Activated B cell treated with CpG ODN at 0.5 μM for 24 hours (primary cell): ENCODE results near the gene PCDHA1. TPM values are rescaled to one million over a fixed set of nuclear protein-coding genes. Genes with fewer than 3 reads are reported as not detected.

Experiments used
- ATAC-seq: fragments of 200-7000 bp; cut with Tn5 transposase; one replicate; pipeline ENCODE4 v1.10.0; 2021; ENCODE audit warnings: low read depth, mild to moderate bottlenecking, moderate library complexity
- CTCF ChIA-PET: fragments of 350-600 bp; sonication (Branson Sonifier 250); formaldehyde crosslinking; loops from one replicate; lab custom pipeline; 2021; ENCODE audit warnings: antibody characterized with exemption; lab: Charles Lee
- POLR2A ChIA-PET: fragments of 350-600 bp; sonication (Branson Sonifier 250); formaldehyde crosslinking; loops from one replicate; lab custom pipeline; 2021; ENCODE audit warnings: antibody characterized with exemption; lab: Charles Lee
- DNase-seq: peaks from one replicate; pipeline ENCODE4 v3.0.0; 2022
- H3K27ac Mint-ChIP-seq: one replicate; pipeline ENCODE4 v1.8.0; 2020; ENCODE audit warnings: mixed read lengths
- H3K27me3 Mint-ChIP-seq: one replicate; pipeline ENCODE4 v1.8.0; 2021; ENCODE audit warnings: mixed read lengths
- H3K36me3 Mint-ChIP-seq: one replicate; pipeline ENCODE4 v1.8.0; 2021; ENCODE audit warnings: low read depth, mixed read lengths
- H3K4me1 Mint-ChIP-seq: one replicate; pipeline ENCODE4 v1.8.0; 2021; ENCODE audit warnings: mixed read lengths
- H3K4me3 Mint-ChIP-seq: one replicate; pipeline ENCODE4 v1.8.0; 2020; ENCODE audit warnings: mild to moderate bottlenecking, mixed read lengths
- H3K9me3 Mint-ChIP-seq: one replicate; pipeline ENCODE4 v1.8.0; 2020; ENCODE audit warnings: mixed read lengths
- intact Hi-C: fragments of 100-400 bp; cut with micrococcal nuclease; formaldehyde crosslinking; loops from one replicate; pipeline ENCODE4 v1.15.1; 2024
- total RNA-seq: library from RNA; stranded (reverse); gene quantifications from 2 replicates; pipeline ENCODE4 v1.2.3, GENCODE V29; 2022
- TF ChIP-seq, protein P1 (sequence below): fragments of 200-600 bp; IDR thresholded peaks from one replicate; pipeline ENCODE4 v1.8.0; 2022; ENCODE audit warnings: antibody characterized with exemption, mild to moderate bottlenecking

PCDHA1 gene
- total RNA-seq, 1 donor from 2014 or later: not detected

DNA sequence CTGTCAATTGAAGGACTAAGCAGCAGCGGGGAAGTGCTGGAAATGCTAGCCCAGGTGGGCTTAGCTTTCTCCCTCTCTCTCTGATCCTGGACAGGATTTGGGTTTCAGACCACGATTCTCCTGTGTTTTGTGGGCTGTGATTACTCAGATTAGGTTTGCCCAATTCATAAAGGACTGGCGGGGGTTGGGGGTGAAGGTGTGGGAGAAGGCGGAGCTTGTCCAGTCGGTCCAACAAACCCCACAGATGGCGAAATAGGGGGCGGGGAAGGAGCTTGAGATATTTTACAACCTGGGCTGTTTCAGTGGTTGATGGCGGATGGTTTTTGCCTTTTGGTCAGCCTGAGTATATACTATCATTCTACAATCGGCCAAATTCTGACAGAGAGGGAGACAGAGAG, 215.5 kb downstream of the PCDHA1 start:
- ChIA-PET POLR2A (no interaction called here), CTCF (no interaction called here)
- Mint-ChIP-seq H3K36me3 (no peaks in the 10 kb centered on the region), H3K4me1 (peaks cover 1% of the 10 kb centered on the region), H3K27ac (no peak overlapping the region), H3K9me3 (no peaks in the 10 kb centered on the region), H3K27me3 (peaks cover 21% of the 10 kb centered on the region), H3K4me3 (no peak overlapping the region)
- TF ChIP-seq, protein P1, sequence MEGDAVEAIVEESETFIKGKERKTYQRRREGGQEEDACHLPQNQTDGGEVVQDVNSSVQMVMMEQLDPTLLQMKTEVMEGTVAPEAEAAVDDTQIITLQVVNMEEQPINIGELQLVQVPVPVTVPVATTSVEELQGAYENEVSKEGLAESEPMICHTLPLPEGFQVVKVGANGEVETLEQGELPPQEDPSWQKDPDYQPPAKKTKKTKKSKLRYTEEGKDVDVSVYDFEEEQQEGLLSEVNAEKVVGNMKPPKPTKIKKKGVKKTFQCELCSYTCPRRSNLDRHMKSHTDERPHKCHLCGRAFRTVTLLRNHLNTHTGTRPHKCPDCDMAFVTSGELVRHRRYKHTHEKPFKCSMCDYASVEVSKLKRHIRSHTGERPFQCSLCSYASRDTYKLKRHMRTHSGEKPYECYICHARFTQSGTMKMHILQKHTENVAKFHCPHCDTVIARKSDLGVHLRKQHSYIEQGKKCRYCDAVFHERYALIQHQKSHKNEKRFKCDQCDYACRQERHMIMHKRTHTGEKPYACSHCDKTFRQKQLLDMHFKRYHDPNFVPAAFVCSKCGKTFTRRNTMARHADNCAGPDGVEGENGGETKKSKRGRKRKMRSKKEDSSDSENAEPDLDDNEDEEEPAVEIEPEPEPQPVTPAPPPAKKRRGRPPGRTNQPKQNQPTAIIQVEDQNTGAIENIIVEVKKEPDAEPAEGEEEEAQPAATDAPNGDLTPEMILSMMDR: no peak
- no peak for ATAC-seq
- no peak for DNase-seq
- intact Hi-C loops: no loop called here

DNA sequence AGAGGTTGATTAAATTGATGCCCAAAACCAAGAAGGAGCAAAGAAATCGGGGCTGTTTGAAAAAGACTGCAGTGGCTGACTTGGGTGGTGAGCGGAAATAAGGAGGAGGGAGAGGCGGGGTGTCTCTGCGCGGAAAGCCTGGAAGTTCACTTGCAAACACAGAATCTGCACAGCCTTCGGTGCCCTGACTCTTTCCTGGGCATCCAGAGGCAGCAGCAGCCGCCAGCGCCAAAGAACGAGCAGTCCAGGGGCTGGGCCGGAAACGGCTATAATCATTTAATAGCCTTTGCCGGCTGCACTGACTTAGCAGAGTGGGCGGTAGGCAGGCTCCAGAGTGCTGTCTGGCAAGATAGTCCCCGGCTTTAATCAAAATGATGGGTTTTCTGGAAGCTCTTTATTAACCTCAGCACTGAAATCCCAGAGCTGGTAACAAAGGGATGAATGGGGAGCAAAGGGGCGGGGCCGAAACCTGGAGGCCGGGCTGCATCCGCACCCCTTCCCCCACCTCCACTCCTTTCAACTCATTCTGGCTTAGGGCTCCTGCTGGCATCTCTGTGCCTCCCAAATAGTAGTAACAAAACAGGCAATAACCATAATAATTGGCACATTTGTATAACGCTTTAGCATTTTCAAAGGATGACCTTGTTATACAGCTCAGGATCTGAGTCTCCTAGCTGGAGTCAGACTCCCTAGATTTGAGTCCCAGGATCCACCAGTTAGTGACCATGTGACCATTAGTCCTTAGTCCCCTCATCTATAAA, 216.1 kb downstream of the PCDHA1 start:
- intact Hi-C loops: no loop called here
- Mint-ChIP-seq H3K4me1 (peaks cover 1% of the 10 kb centered on the region), H3K36me3 (no peaks in the 10 kb centered on the region), H3K9me3 (no peaks in the 10 kb centered on the region), H3K27ac (no peak overlapping the region), H3K27me3 (peaks cover 21% of the 10 kb centered on the region), H3K4me3 (no peak overlapping the region)
- ChIA-PET POLR2A (no interaction called here), CTCF (no interaction called here)
- no peak for DNase-seq
- ATAC-seq: no peak
- TF ChIP-seq, protein P1: no peak

DNA sequence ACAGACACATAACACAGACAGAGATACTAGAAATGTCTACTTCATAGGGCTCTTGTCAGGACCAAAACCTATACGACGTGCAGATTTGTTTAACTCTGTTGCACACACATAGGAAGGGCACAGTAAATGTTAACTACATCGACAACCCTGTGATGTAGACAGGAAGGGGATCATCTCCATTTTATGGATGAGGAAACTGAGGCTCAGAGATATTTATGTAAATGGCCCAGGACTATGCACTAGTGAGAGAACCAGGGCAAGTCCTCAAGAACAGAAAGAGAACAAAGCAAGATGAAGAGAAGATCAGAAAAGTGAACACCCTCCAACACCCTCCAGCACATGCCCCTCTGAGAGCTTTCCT, 216.6 kb downstream of the PCDHA1 start:
- ChIA-PET CTCF (no interaction called here), POLR2A (no interaction called here)
- intact Hi-C loops: no loop called here
- TF ChIP-seq, protein P1: no peak
- DNase-seq: no peak
- H3K4me1 Mint-ChIP-seq: peaks cover 1% of the 10 kb centered on the region
- no peaks in the 10 kb centered on the region for H3K36me3 Mint-ChIP-seq
- H3K27ac Mint-ChIP-seq: no peak overlapping the region
- H3K27me3 Mint-ChIP-seq: peaks cover 21% of the 10 kb centered on the region
- H3K4me3 Mint-ChIP-seq: no peak overlapping the region
- no peak for ATAC-seq
- no peaks in the 10 kb centered on the region for H3K9me3 Mint-ChIP-seq

DNA sequence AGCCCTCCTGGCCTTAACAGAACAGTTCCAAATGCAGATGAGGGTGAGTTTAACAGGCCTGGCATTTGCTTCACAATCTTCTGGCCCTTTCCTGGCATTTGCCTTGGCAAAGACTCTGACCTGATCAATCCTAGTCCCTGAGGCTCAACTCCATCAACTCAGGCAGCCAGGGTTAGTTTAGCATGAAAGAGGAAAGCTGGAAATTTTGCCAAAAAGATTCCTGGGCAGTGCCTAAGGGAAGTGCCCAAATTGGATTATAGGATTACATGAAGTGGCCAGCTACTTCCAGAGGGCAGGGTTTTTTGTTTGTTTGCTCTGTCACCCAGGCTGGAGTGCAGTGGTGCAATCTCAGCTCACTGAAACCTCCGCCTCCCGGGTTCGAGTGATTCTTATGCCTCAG, 217.1 kb downstream of the PCDHA1 start:
- H3K27me3 Mint-ChIP-seq: peaks cover 21% of the 10 kb centered on the region
- ChIA-PET CTCF (no interaction called here), POLR2A (no interaction called here)
- no peak overlapping the region for H3K4me3 Mint-ChIP-seq
- DNase-seq: no peak
- no peaks in the 10 kb centered on the region for H3K9me3 Mint-ChIP-seq
- TF ChIP-seq, protein P1: no peak
- intact Hi-C loops: no loop called here
- H3K4me1 Mint-ChIP-seq: peaks cover 1% of the 10 kb centered on the region
- no peaks in the 10 kb centered on the region for H3K36me3 Mint-ChIP-seq
- no peak overlapping the region for H3K27ac Mint-ChIP-seq
- ATAC-seq: no peak

DNA sequence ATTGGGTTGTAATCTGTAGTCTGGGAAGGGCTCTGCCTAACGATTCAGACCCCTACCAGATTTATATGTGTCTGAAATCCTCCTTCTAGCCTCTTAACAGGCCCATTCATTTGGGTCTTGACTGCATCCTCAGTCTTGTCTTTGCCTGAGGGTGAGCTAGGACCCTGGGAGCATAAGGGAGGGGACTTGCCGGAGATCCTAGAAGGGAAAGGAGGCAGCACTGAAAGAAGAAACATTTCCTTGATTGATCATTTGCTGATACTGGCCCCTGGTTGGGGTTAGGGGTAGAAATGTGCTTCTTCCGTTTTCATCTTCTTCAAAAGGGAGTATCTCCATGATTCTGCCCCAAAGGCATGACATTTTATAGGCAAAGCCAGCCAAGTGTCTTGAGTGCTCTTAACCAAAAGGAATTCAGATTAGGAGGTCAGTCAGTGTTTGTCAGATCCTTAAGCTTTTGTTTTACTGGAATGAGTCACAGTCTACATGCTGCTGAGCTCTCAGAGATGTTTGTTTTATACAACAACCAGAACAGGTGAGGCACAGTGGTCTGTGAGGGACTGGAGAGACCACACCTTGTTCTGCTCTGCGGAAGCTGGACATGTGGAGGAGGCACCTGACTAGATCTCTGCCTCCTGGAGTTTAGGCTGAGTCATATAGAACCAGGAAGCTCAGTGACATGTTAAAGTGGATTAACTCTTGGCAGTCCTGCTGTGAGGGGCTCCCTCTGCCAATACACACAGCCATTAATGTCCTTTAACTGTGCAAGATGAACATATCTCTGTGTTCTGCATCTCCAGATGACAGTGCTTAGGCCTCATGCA, 218.1 kb downstream of the PCDHA1 start:
- Mint-ChIP-seq H3K27me3 (peaks cover 21% of the 10 kb centered on the region), H3K9me3 (no peaks in the 10 kb centered on the region), H3K36me3 (no peaks in the 10 kb centered on the region), H3K4me1 (peaks cover 1% of the 10 kb centered on the region), H3K4me3 (no peak overlapping the region), H3K27ac (no peak overlapping the region)
- no peak for ATAC-seq
- ChIA-PET POLR2A (no interaction called here), CTCF (no interaction called here)
- no peak for DNase-seq
- intact Hi-C loops: no loop called here
- TF ChIP-seq, protein P1: no peak
